ENCODE measurements around the gene CLP1.

The CLP1 gene

GRCh38 chr11:57652662-57653061, 4.9 kb upstream of the CLP1 start:
- POLR2A ChIA-PET: no interaction called here
- CTCF ChIA-PET: interaction anchor here (0.9 to 4.3 kb wide), 5 partner anchors 8 to 160 kb away, joined by 3 to 27 read pairs (median 6); partner anchors contain the start of gene UBE2L6
- DNase-seq (ENCODE audit: extremely low spot score): no peak
- TF ChIP-seq CTCF (IDR thresholded peaks at IDR 0.05; ENCODE audit: control extremely low read depth, extremely low read depth, low read depth, missing control alignments): no peak

- no peak for DNase-seq (ENCODE audit: extremely low spot score)
- CTCF ChIA-PET: interaction anchor here (0.9 to 4.3 kb wide), 4 partner anchors 9 to 160 kb away, joined by 3 to 27 read pairs (median 8); partner anchors contain the start of gene UBE2L6
- TF ChIP-seq CTCF (IDR thresholded peaks at IDR 0.05; ENCODE audit: control extremely low read depth, extremely low read depth, low read depth, missing control alignments): no peak
- POLR2A ChIA-PET: no interaction called here
These were observed 4.4 kb upstream of the CLP1 start for GRCh38 chr11:57653163-57653562.

- no peak for DNase-seq (ENCODE audit: extremely low spot score)
- CTCF ChIA-PET: interaction anchor here (0.7 to 2.1 kb wide), 3 partner anchors 13 to 173 kb away, joined by 3 to 13 read pairs (median 5); partner anchors contain the start of gene UBE2L6
- TF ChIP-seq CTCF (IDR thresholded peaks at IDR 0.05; ENCODE audit: control extremely low read depth, extremely low read depth, low read depth, missing control alignments): no peak
- POLR2A ChIA-PET: no interaction called here
These were observed 723 bp upstream of the CLP1 start for GRCh38 chr11:57656885-57657193.

GRCh38 chr11:57658023-57658361, 430 bp downstream of the CLP1 start:
- no peak for TF ChIP-seq CTCF (IDR thresholded peaks at IDR 0.05; ENCODE audit: control extremely low read depth, extremely low read depth, low read depth, missing control alignments)
- ChIA-PET POLR2A (interaction anchor here (0.5 to 0.6 kb wide), 2 partner anchors 9 to 1971 kb away, joined by 3 to 10 read pairs; no protein-coding TSS in a partner anchor), CTCF (interaction anchor here (2.1 kb wide), 1 partner anchor 90 kb away, joined by 5 read pairs; the partner anchor contains the start of gene UBE2L6)
- no peak for DNase-seq (ENCODE audit: extremely low spot score)

- TF ChIP-seq CTCF (IDR thresholded peaks at IDR 0.05; ENCODE audit: control extremely low read depth, extremely low read depth, low read depth, missing control alignments): no peak
- CTCF ChIA-PET: interaction anchor here (1.3 to 1.5 kb wide), 4 partner anchors 11 to 166 kb away, joined by 3 to 4 read pairs (median 3); no protein-coding TSS in a partner anchor
- DNase-seq (ENCODE audit: extremely low spot score): no peak
- POLR2A ChIA-PET: no interaction called here
These were observed 2.1 kb downstream of the CLP1 start for GRCh38 chr11:57659669-57660068.

GRCh38 chr11:57662893-57663292, 5.3 kb downstream of the CLP1 start:
- TF ChIP-seq CTCF (IDR thresholded peaks at IDR 0.05; ENCODE audit: control extremely low read depth, extremely low read depth, low read depth, missing control alignments): peak; percentile 45
- DNase-seq (ENCODE audit: extremely low spot score): no peak
- ChIA-PET CTCF (interaction anchor here (0.6 to 2.4 kb wide), 21 partner anchors 12 to 1495 kb away, joined by 3 to 17 read pairs (median 3); partner anchors contain the start of gene MED19), POLR2A (no interaction called here)

Measured in GM10248 (cell line).